HCT116 (cell line): ENCODE measurements around the gene NEK11. TPM values are rescaled to one million over a fixed set of nuclear protein-coding genes. Genes with fewer than 3 reads are reported as not detected.

ENCODE experiments used
- ATAC-seq: fragments of 200-7000 bp; cut with Tn5 transposase; 2 replicates; pipeline ENCODE4 v1.9.1; 2020; ENCODE audit warnings: mild to moderate bottlenecking, moderate library complexity
- BruUV-seq: library from RNA; stranded (reverse); fragments of 400-500 nt; replicated peaks from 2 replicates; lab custom pipeline; 2021; lab: Mats Ljungman, UMichigan
- CTCF ChIA-PET: fragments of 300-600 bp; sonication (Branson Sonifier 250); formaldehyde crosslinking; loops from one replicate; lab custom pipeline; 2021; ENCODE audit warnings: antibody characterized with exemption; lab: Charles Lee
- POLR2A ChIA-PET: fragments of 300-600, 350-600 bp; sonication (Branson Sonifier 250); formaldehyde crosslinking; loops from one replicate; lab custom pipeline; 2021; ENCODE audit warnings: antibody characterized with exemption; lab: Charles Lee
- RAD21 ChIA-PET, 2 experiments: fragments of 300-600 bp; sonication (Branson Sonifier 250); formaldehyde crosslinking; loops; one replicate each; lab custom pipeline; 2023; ENCODE audit warnings: low total read pairs in 2 of 2; ENCODE audit not compliant: uncharacterized antibody in 2 of 2, unreplicated experiment in 2 of 2, low non-redundant PET in 1 of 2; lab: Charles Lee
- DNase-seq: peaks from one replicate; pipeline ENCODE4 v3.0.0-alpha.2; 2010; ENCODE audit warnings: low read depth, low spot score
- H2AFZ ChIP-seq: fragments of 200-600 bp; shearing (Covaris generic), sonication (generic); 2 replicates; pipeline ENCODE4 v1.6.1; 2017; ENCODE audit warnings: low read depth, mixed run types, mixed read lengths, antibody characterized with exemption, low read length; ENCODE audit not compliant: poor library complexity, severe bottlenecking
- H3K27ac ChIP-seq: 2 replicates; pipeline ENCODE4 v1.5.1; 2012; ENCODE audit warnings: low read depth, low read length
- H3K27me3 ChIP-seq: fragments of 200-600 bp; sonication (generic); 2 replicates; pipeline ENCODE4 v1.6.1; 2016; ENCODE audit warnings: mixed run types, low read length, mixed read lengths; ENCODE audit not compliant: insufficient read depth
- H3K36me3 ChIP-seq, 2 experiments: fragments of 200-500 bp in 1 of 2; fragments of 200-600 bp in 1 of 2; sonication (Bioruptor generic) in 1 of 2; sonication (generic) in 1 of 2; 2 replicates each; pipeline versions ENCODE4 v1.5.1 to v1.6.1; 2014 to 2016; ENCODE audit warnings: low read length in 2 of 2, inconsistent platforms in 1 of 2, mixed read lengths in 1 of 2, mixed run types in 1 of 2; ENCODE audit not compliant: insufficient read depth in 2 of 2, control insufficient read depth in 1 of 2
- H3K4me1 ChIP-seq, 2 experiments: fragments of 200-600 bp in 1 of 2; sonication (generic) in 1 of 2; 2 replicates each; pipeline versions ENCODE4 v1.5.1 to v1.6.1; 2012 to 2017; ENCODE audit warnings: low read length in 2 of 2, inconsistent platforms in 1 of 2, mild to moderate bottlenecking in 1 of 2, mixed read lengths in 1 of 2, mixed run types in 1 of 2, moderate library complexity in 1 of 2; ENCODE audit not compliant: insufficient read depth in 2 of 2, control insufficient read depth in 1 of 2
- H3K4me2 ChIP-seq: fragments of 200-600 bp; sonication (generic); 2 replicates; pipeline ENCODE4 v1.6.1; 2017; ENCODE audit warnings: mixed run types, low read length, mixed read lengths
- H3K4me3 ChIP-seq, 2 experiments: fragments of 200-600 bp in 1 of 2; sonication (generic) in 1 of 2; replicated peaks in 1 of 2; 2 replicates each; pipeline ENCODE4 v1.5.1; 2011 to 2016; ENCODE audit warnings: low read length in 2 of 2, control low read depth in 1 of 2, low read depth in 1 of 2, mild to moderate bottlenecking in 1 of 2, mixed read lengths in 1 of 2, mixed run types in 1 of 2
- H3K79me2 ChIP-seq: fragments of 200-600 bp; sonication (generic); 2 replicates; pipeline ENCODE4 v1.6.1; 2017; ENCODE audit warnings: mild to moderate bottlenecking, mixed run types, low read length, moderate library complexity, mixed read lengths; ENCODE audit not compliant: insufficient read depth
- H3K9ac ChIP-seq: fragments of 200-600 bp; sonication (generic); 2 replicates; pipeline ENCODE4 v1.6.1; 2016; ENCODE audit warnings: low read length, mixed read lengths
- H3K9me2 ChIP-seq: fragments of 200-600 bp; sonication (generic), shearing (Covaris generic); 2 replicates; pipeline ENCODE4 v1.6.1; 2017; ENCODE audit warnings: mixed run types, mild to moderate bottlenecking, moderate library complexity; ENCODE audit not compliant: insufficient read depth
- H3K9me3 ChIP-seq, 2 experiments: fragments of 200-500 bp in 1 of 2; fragments of 200-600 bp in 1 of 2; sonication (Bioruptor generic) in 1 of 2; sonication (generic) in 1 of 2; 2 replicates each; pipeline ENCODE4 v1.6.1; 2014 to 2017; ENCODE audit warnings: low read length in 2 of 2, mixed read lengths in 2 of 2, inconsistent platforms in 1 of 2, low read depth in 1 of 2, mild to moderate bottlenecking in 1 of 2, mixed run types in 1 of 2, moderate library complexity in 1 of 2; ENCODE audit not compliant: control insufficient read depth in 1 of 2, insufficient read depth in 1 of 2
- H4K20me1 ChIP-seq: fragments of 200-600 bp; sonication (generic), shearing (Covaris generic); 2 replicates; pipeline ENCODE4 v1.6.1; 2017; ENCODE audit warnings: mixed run types, mild to moderate bottlenecking, moderate library complexity; ENCODE audit not compliant: insufficient read depth
- EGR1 ChIP-seq: IDR thresholded peaks from 2 replicates; pipeline ENCODE4 v1.6.1; 2012; ENCODE audit warnings: low read depth
- ELF1 ChIP-seq: IDR thresholded peaks from 2 replicates; pipeline ENCODE4 v1.6.1; 2012; ENCODE audit warnings: low read depth, borderline replicate concordance
- JUND ChIP-seq: IDR thresholded peaks from 2 replicates; pipeline ENCODE4 v1.6.1; 2012
- POLR2AphosphoS5 ChIP-seq: IDR thresholded peaks from 2 replicates; pipeline ENCODE4 v1.6.1; 2011; ENCODE audit warnings: mild to moderate bottlenecking, low read depth, low read length, moderate library complexity
- ZFX ChIP-seq: fragments of 450-650 bp; IDR thresholded peaks from 2 replicates; pipeline ENCODE4 v1.6.1; 2017
- intact Hi-C: fragments of 100-400 bp; cut with micrococcal nuclease; formaldehyde crosslinking; loops from 2 replicates; pipeline ENCODE4 v1.10.0; 2022
- total RNA-seq: library from RNA; stranded (reverse); gene quantifications from one replicate; pipeline ENCODE4 v1.2.1, GENCODE V29; 2021; ENCODE audit not compliant: unreplicated experiment
- TF ChIP-seq, protein P1 (sequence below): IDR thresholded peaks from 2 replicates; pipeline ENCODE4 v1.6.1; 2012; ENCODE audit warnings: low read depth

The NEK11 gene
- total RNA-seq, 1 experiment from 2014 or later: 3.1 TPM

DNA sequence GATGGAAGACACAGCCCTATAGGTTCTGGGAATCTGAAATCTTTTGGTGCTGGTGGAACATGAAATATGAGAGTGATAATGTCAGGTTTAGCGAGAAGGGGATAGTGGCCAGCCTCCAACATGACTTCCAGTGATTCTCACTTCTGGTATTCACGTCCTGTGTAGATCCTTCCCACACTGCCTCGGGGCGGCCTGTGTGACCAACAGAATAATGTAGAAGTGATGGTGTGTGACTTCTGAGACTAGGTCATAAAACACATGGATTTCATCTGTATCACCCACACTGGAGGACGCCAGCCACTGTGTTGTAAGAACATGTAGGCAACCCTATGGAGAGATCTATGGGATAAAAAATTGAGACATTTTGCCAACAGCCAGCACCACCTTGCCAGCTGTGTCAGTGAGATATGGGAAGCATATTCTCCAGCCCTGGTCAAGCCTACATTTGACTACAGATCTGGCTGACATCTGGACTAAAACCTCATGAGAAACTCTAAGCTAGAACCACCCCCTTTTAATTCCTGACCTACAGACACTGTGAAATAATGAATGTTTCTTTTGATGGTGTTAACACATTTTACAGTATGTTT lies 329.4 kb downstream of the NEK11 start:
- no peaks in the 10 kb centered on the region for H3K27me3 ChIP-seq
- H3K27ac ChIP-seq: no peak overlapping the region
- DNase-seq (no peak), ATAC-seq (no peak)
- no peak for TF ChIP-seq ELF1
- TF ChIP-seq, protein P1, sequence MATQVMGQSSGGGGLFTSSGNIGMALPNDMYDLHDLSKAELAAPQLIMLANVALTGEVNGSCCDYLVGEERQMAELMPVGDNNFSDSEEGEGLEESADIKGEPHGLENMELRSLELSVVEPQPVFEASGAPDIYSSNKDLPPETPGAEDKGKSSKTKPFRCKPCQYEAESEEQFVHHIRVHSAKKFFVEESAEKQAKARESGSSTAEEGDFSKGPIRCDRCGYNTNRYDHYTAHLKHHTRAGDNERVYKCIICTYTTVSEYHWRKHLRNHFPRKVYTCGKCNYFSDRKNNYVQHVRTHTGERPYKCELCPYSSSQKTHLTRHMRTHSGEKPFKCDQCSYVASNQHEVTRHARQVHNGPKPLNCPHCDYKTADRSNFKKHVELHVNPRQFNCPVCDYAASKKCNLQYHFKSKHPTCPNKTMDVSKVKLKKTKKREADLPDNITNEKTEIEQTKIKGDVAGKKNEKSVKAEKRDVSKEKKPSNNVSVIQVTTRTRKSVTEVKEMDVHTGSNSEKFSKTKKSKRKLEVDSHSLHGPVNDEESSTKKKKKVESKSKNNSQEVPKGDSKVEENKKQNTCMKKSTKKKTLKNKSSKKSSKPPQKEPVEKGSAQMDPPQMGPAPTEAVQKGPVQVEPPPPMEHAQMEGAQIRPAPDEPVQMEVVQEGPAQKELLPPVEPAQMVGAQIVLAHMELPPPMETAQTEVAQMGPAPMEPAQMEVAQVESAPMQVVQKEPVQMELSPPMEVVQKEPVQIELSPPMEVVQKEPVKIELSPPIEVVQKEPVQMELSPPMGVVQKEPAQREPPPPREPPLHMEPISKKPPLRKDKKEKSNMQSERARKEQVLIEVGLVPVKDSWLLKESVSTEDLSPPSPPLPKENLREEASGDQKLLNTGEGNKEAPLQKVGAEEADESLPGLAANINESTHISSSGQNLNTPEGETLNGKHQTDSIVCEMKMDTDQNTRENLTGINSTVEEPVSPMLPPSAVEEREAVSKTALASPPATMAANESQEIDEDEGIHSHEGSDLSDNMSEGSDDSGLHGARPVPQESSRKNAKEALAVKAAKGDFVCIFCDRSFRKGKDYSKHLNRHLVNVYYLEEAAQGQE: no peak
- no peak for TF ChIP-seq EGR1
- no peak for TF ChIP-seq ZFX
- no peaks in the 10 kb centered on the region for H3K36me3 ChIP-seq
- H3K4me1 ChIP-seq: peaks cover 0 to 5% of the 10 kb centered on the region in 2 experiments; a peak in 1 of 4 replicates
- no peak overlapping the region for H2AFZ ChIP-seq
- intact Hi-C loops: no loop called here
- no peak overlapping the region for H3K4me2 ChIP-seq
- RAD21 ChIA-PET: no interaction called here
- H3K9me2 ChIP-seq: no peaks in the 10 kb centered on the region
- no peak overlapping the region for H3K9ac ChIP-seq
- CTCF ChIA-PET: interaction anchor here (0.5 kb wide), 1 partner anchor 346 kb away, joined by 3 read pairs; no protein-coding TSS in a partner anchor
- H4K20me1 ChIP-seq: no peaks in the 10 kb centered on the region
- H3K79me2 ChIP-seq: no peaks in the 10 kb centered on the region
- no peak overlapping the region for H3K4me3 ChIP-seq
- no peaks in the 10 kb centered on the region for H3K9me3 ChIP-seq
- no TSS peak for BruUV-seq
- POLR2A ChIA-PET: no interaction called here

DNA sequence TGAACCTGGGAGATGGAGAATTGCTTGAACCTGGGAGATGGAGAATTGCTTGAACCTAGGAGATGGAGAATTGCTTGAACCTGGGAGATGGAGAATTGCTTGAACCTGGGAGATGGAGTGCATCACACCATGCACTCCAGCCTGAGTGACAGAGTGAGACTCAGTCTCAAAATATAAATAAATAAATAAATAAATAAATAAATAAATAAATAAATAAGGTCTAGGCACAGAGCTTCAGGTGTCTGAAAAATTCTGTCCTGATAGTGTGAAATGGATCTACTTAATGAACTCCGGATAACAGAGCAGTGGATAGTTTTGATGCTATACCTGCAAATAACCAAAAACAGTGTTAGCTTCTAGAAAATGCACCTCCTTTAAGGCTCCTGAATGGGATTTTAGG lies 330.6 kb downstream of the NEK11 start:
- TF ChIP-seq POLR2AphosphoS5: no peak
- no peak for TF ChIP-seq JUND
- Histone ChIP-seq H3K36me3 (no peaks in the 10 kb centered on the region), H3K9me3 (no peaks in the 10 kb centered on the region), H3K4me2 (no peak overlapping the region), H3K4me1 (peaks cover 0 to 10% of the 10 kb centered on the region in 2 experiments; a peak in 1 of 4 replicates), H3K79me2 (peaks cover 2% of the 10 kb centered on the region; the same call in 1 of the 2 replicates), H3K27ac (no peak overlapping the region), H2AFZ (no peak overlapping the region), H4K20me1 (no peaks in the 10 kb centered on the region), H3K27me3 (no peaks in the 10 kb centered on the region), H3K9me2 (no peaks in the 10 kb centered on the region), H3K9ac (no peak overlapping the region), H3K4me3 (no peak overlapping the region)
- ChIA-PET CTCF (no interaction called here), POLR2A (no interaction called here), RAD21 (no interaction called here)
- BruUV-seq: no TSS peak
- ATAC-seq: no peak
- DNase-seq: no peak
- intact Hi-C loops: no loop called here
